GM21737 (cell line): Measurements from ENCODE around the gene CEP85L.
"Not testable (repeated sequence)": the region's sequence is repeated elsewhere in the genome, so short reads cannot be mapped to it uniquely, and the experiment has no call there.

ENCODE experiments used
- ATAC-seq: cut with Tn5 transposase; IDR thresholded peaks from one replicate; pipeline ENCODE4 v1.9.1; 2021; ENCODE audit warnings: mild to moderate bottlenecking, moderate library complexity; ENCODE audit not compliant: unreplicated experiment

The CEP85L gene

DNA sequence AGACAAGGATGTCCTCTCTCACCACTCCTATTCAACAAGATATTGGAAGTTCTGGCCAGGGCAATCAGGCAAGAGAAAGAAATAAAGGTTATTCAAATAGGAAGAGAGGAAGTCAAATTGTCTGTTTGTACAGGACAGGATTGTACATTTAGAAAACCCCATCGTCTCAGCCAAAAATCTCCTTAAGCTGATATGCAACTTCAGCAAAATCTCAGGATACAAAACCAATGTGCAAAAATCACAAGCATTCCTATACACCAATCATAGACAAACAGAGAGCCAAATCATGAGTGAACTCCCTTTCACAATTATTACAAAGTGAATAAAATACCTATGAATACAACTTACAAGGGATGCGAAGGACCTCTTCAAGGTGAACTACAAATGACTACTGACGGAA is 217.2 kb downstream of the CEP85L start:
- not testable (repeated sequence) for ATAC-seq

DNA sequence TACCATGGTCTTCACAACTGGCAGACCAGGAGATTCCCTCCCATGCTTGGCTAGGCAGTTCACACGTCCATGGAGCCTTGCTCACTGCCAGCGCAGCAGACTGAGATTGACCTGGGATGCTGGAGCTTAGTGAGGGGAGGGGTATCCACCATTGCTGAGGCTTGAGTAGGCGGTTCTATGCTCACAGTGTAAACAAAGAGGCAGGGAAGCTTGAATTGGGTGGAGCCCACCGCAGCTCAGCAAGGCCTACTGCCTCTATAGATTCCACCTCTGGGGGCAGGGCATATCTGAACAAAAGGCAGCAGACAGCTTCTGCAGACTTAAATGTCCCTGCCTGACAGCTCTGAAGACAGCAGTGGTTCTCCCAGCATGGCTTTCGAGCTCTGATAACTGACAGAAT is 230.1 kb downstream of the CEP85L start:
- not testable (repeated sequence) for ATAC-seq

DNA sequence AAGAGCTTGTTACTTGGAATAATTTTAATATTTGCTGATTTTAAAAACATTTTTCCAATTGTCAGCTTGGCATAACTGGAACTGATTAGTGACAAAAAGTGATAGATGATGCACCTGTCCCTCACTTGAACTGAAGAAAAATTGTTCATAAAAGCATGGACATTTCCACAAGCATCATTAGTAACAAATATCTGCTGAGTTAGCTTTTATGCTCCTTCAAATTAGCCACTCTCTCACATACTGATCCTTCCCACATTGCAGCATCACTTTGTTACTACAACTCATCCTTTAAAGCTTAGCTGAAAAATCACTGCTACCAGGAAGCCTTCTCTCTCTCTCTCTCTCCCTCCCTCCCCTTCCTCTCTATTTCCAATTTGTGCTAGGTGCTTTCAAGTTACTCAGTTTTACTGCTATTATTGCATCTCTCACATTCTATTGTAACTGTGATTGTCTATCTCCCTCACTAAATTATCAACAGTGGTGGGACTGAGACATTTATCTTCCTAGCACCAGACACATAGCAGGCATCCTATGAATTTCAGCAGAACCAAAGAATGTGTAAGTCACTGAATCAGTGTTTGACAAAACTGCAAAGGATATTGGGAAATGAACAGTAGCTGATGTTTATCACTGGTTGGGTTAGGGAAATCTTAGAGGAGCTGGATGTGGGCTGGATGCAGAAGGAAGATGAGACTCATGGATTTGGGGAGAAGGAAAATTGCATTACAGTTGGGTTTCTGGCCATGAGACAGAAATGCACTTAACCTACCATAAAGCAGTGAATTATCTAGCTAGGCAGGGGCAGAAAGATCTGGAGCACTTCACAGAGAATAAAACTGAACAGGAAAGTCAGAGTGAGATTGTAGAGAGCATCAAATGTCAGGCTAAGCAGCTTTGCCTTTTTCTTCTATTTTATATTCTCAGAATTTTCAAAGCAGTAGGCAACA is 231.7 kb downstream of the CEP85L start:
- no peak for ATAC-seq
